ENCODE results near the gene HOXB9. TPM values are rescaled to one million over a fixed set of nuclear protein-coding genes. Genes with fewer than 3 reads are reported as not detected.

The HOXB9 gene
- total RNA-seq, 1 experiment from 2014 or later, result 26.1 TPM

- peak; percentile 34 for DNase-seq (ENCODE audit: low spot score)
Observed at GRCh38 chr17:48597778-48598631, 28.2 kb downstream of the HOXB9 start.

- DNase-seq (ENCODE audit: low spot score), result no peak
Observed at GRCh38 chr17:48597528-48597777, 28.7 kb downstream of the HOXB9 start.

GRCh38 chr17:48596735-48597527 lies 29.2 kb downstream of the HOXB9 start:
- no peak for DNase-seq (ENCODE audit: low spot score)

GRCh38 chr17:48596000-48596734 lies 30.0 kb downstream of the HOXB9 start:
- no peak for DNase-seq (ENCODE audit: low spot score)

- no peak for DNase-seq (ENCODE audit: low spot score)
Observed at GRCh38 chr17:48595278-48595999, 30.7 kb downstream of the HOXB9 start.

GRCh38 chr17:48594538-48595277 lies 31.4 kb downstream of the HOXB9 start:
- DNase-seq (ENCODE audit: low spot score), result no peak

GRCh38 chr17:48593840-48594537 lies 32.2 kb downstream of the HOXB9 start:
- peak; percentile 65 for DNase-seq (ENCODE audit: low spot score)

GRCh38 chr17:48593126-48593829 lies 32.9 kb downstream of the HOXB9 start, which contains the start of gene HOXB5:
Gene HOXB5 (minus strand): TSS chr17:48593779. CDS start chr17:48593682, 97 bp downstream.
- DNase-seq (ENCODE audit: low spot score), result no peak

- DNase-seq (ENCODE audit: low spot score), result no peak
Observed at GRCh38 chr17:48592577-48592976, 33.6 kb downstream of the HOXB9 start.

GRCh38 chr17:48592057-48592514 lies 34.1 kb downstream of the HOXB9 start:
- no peak for DNase-seq (ENCODE audit: low spot score)

GRCh38 chr17:48591255-48592056 lies 34.7 kb downstream of the HOXB9 start:
- DNase-seq (ENCODE audit: low spot score), result no peak

GRCh38 chr17:48590607-48591161 lies 35.5 kb downstream of the HOXB9 start:
- DNase-seq (ENCODE audit: low spot score), result no peak

GRCh38 chr17:48589831-48590606 lies 36.1 kb downstream of the HOXB9 start, which contains the start of gene HOXB3:
Gene HOXB3 (minus strand): TSS chr17:48590241. CDS start chr17:48552474, 37,767 bp downstream.
- no peak for DNase-seq (ENCODE audit: low spot score)

GRCh38 chr17:48589060-48589830 lies 36.9 kb downstream of the HOXB9 start:
- DNase-seq (ENCODE audit: low spot score), result no peak

GRCh38 chr17:48588528-48588927 lies 37.6 kb downstream of the HOXB9 start:
- no peak for DNase-seq (ENCODE audit: low spot score)

GRCh38 chr17:48588074-48588415 lies 38.1 kb downstream of the HOXB9 start:
- no peak for DNase-seq (ENCODE audit: low spot score)

All from H4 (cell line).